Measurements from ENCODE around the gene CPSF7.
"Not testable (repeated sequence)": the region's sequence is repeated elsewhere in the genome, so short reads cannot be mapped to it uniquely, and the experiment has no call there.

Gene CPSF7

GRCh38 chr11:61437496-61437895 lies 7.7 kb upstream of the CPSF7 start:
- no peak for DNase-seq (ENCODE audit: low read depth)
- Histone ChIP-seq H3K9me3 (ENCODE audit: control insufficient read depth, low read length) (no peaks in the 10 kb centered on the region), H3K9ac (ENCODE audit: low read length) (no peak overlapping the region), H3K27me3 (replicated peaks; ENCODE audit: control insufficient read depth, insufficient read depth, low read length) (no peaks in the 10 kb centered on the region), H3K4me1 (ENCODE audit: control insufficient read depth, insufficient read depth, low read length) (peaks cover 10% of the 10 kb centered on the region), H3K4me3 (ENCODE audit: low read length) (no peak overlapping the region), H3K36me3 (ENCODE audit: control insufficient read depth, insufficient read depth, low read length, severe bottlenecking) (peaks cover 42% of the 10 kb centered on the region)

- H3K36me3 ChIP-seq (ENCODE audit: control insufficient read depth, insufficient read depth, low read length, severe bottlenecking) = peaks cover 29% of the 10 kb centered on the region
Observed at GRCh38 chr11:61430839-61431238, 1.1 kb upstream of the CPSF7 start.

GRCh38 chr11:61429346-61429690 lies 457 bp downstream of the CPSF7 start:
- Histone ChIP-seq H3K9me3 (ENCODE audit: control insufficient read depth, low read length) (no peaks in the 10 kb centered on the region), H3K9ac (ENCODE audit: low read length) (peak overlapping the region; percentile 97), H3K27me3 (replicated peaks; ENCODE audit: control insufficient read depth, insufficient read depth, low read length) (no peaks in the 10 kb centered on the region), H3K4me3 (ENCODE audit: low read length) (peak overlapping the region; percentile 97), H3K4me1 (ENCODE audit: control insufficient read depth, insufficient read depth, low read length) (peaks cover 25% of the 10 kb centered on the region), H3K36me3 (ENCODE audit: control insufficient read depth, insufficient read depth, low read length, severe bottlenecking) (peaks cover 44% of the 10 kb centered on the region)
- DNase-seq (ENCODE audit: low read depth) = peak; percentile 81

More at GRCh38 chr11:61430839-61431238, 1.1 kb upstream of the CPSF7 start:
- not testable (repeated sequence) for H3K27me3 ChIP-seq (replicated peaks; ENCODE audit: control insufficient read depth, insufficient read depth, low read length); DNase-seq (ENCODE audit: low read depth); H3K9me3 ChIP-seq (ENCODE audit: control insufficient read depth, low read length)
- Histone ChIP-seq H3K9ac (ENCODE audit: low read length) (peak overlapping the region; percentile 97), H3K4me1 (ENCODE audit: control insufficient read depth, insufficient read depth, low read length) (peaks cover 29% of the 10 kb centered on the region), H3K4me3 (ENCODE audit: low read length) (peak overlapping the region; percentile 97)

- no peak overlapping the region for H3K9ac ChIP-seq (ENCODE audit: low read length)
- DNase-seq (ENCODE audit: low read depth) = no peak
- peaks cover 12% of the 10 kb centered on the region for H3K4me1 ChIP-seq (ENCODE audit: control insufficient read depth, insufficient read depth, low read length)
- H3K9me3 ChIP-seq (ENCODE audit: control insufficient read depth, low read length) = no peaks in the 10 kb centered on the region
- H3K4me3 ChIP-seq (ENCODE audit: low read length) = no peak overlapping the region
- peaks cover 76% of the 10 kb centered on the region for H3K36me3 ChIP-seq (ENCODE audit: control insufficient read depth, insufficient read depth, low read length, severe bottlenecking)
- H3K27me3 ChIP-seq (replicated peaks; ENCODE audit: control insufficient read depth, insufficient read depth, low read length) = no peaks in the 10 kb centered on the region
Observed at GRCh38 chr11:61425367-61426131, 4.2 kb downstream of the CPSF7 start.

GRCh38 chr11:61422226-61422625 lies 7.5 kb downstream of the CPSF7 start:
- Histone ChIP-seq H3K9ac (ENCODE audit: low read length) (no peak overlapping the region), H3K36me3 (ENCODE audit: control insufficient read depth, insufficient read depth, low read length, severe bottlenecking) (peaks cover 93% of the 10 kb centered on the region), H3K27me3 (replicated peaks; ENCODE audit: control insufficient read depth, insufficient read depth, low read length) (no peaks in the 10 kb centered on the region), H3K9me3 (ENCODE audit: control insufficient read depth, low read length) (no peaks in the 10 kb centered on the region), H3K4me3 (ENCODE audit: low read length) (no peak overlapping the region), H3K4me1 (ENCODE audit: control insufficient read depth, insufficient read depth, low read length) (peaks cover 16% of the 10 kb centered on the region)
- DNase-seq (ENCODE audit: low read depth) = no peak

GRCh38 chr11:61418136-61418535 lies 11.6 kb downstream of the CPSF7 start:
- Histone ChIP-seq H3K4me1 (ENCODE audit: control insufficient read depth, insufficient read depth, low read length) (peaks cover 36% of the 10 kb centered on the region), H3K27me3 (replicated peaks; ENCODE audit: control insufficient read depth, insufficient read depth, low read length) (no peaks in the 10 kb centered on the region), H3K9me3 (ENCODE audit: control insufficient read depth, low read length) (no peaks in the 10 kb centered on the region), H3K9ac (ENCODE audit: low read length) (peak overlapping the region; percentile 59), H3K36me3 (ENCODE audit: control insufficient read depth, insufficient read depth, low read length, severe bottlenecking) (peaks cover 87% of the 10 kb centered on the region), H3K4me3 (ENCODE audit: low read length) (no peak overlapping the region)
- DNase-seq (ENCODE audit: low read depth) = no peak

- Histone ChIP-seq H3K36me3 (ENCODE audit: control insufficient read depth, insufficient read depth, low read length, severe bottlenecking) (peaks cover 91% of the 10 kb centered on the region), H3K4me1 (ENCODE audit: control insufficient read depth, insufficient read depth, low read length) (peaks cover 38% of the 10 kb centered on the region), H3K9ac (ENCODE audit: low read length) (peak overlapping the region; percentile 59), H3K4me3 (ENCODE audit: low read length) (no peak overlapping the region), H3K9me3 (ENCODE audit: control insufficient read depth, low read length) (no peaks in the 10 kb centered on the region), H3K27me3 (replicated peaks; ENCODE audit: control insufficient read depth, insufficient read depth, low read length) (no peaks in the 10 kb centered on the region)
- peak; percentile 43 for DNase-seq (ENCODE audit: low read depth)
Observed at GRCh38 chr11:61417670-61418069, 12.1 kb downstream of the CPSF7 start.

GRCh38 chr11:61416941-61417340 lies 12.8 kb downstream of the CPSF7 start:
- Histone ChIP-seq H3K9ac (ENCODE audit: low read length) (no peak overlapping the region), H3K9me3 (ENCODE audit: control insufficient read depth, low read length) (no peaks in the 10 kb centered on the region), H3K4me3 (ENCODE audit: low read length) (no peak overlapping the region), H3K4me1 (ENCODE audit: control insufficient read depth, insufficient read depth, low read length) (peaks cover 38% of the 10 kb centered on the region), H3K27me3 (replicated peaks; ENCODE audit: control insufficient read depth, insufficient read depth, low read length) (no peaks in the 10 kb centered on the region), H3K36me3 (ENCODE audit: control insufficient read depth, insufficient read depth, low read length, severe bottlenecking) (peaks cover 91% of the 10 kb centered on the region)
- no peak for DNase-seq (ENCODE audit: low read depth)

GRCh38 chr11:61415381-61415780 lies 14.4 kb downstream of the CPSF7 start:
- H3K27me3 ChIP-seq (replicated peaks; ENCODE audit: control insufficient read depth, insufficient read depth, low read length) = no peaks in the 10 kb centered on the region
- H3K9ac ChIP-seq (ENCODE audit: low read length) = no peak overlapping the region
- H3K36me3 ChIP-seq (ENCODE audit: control insufficient read depth, insufficient read depth, low read length, severe bottlenecking) = peaks cover 91% of the 10 kb centered on the region

GRCh38 chr11:61414547-61414946 lies 15.2 kb downstream of the CPSF7 start:
- Histone ChIP-seq H3K4me3 (ENCODE audit: low read length) (no peak overlapping the region), H3K9me3 (ENCODE audit: control insufficient read depth, low read length) (no peaks in the 10 kb centered on the region), H3K36me3 (ENCODE audit: control insufficient read depth, insufficient read depth, low read length, severe bottlenecking) (peaks cover 91% of the 10 kb centered on the region), H3K27me3 (replicated peaks; ENCODE audit: control insufficient read depth, insufficient read depth, low read length) (no peaks in the 10 kb centered on the region), H3K9ac (ENCODE audit: low read length) (peak overlapping the region; percentile 9), H3K4me1 (ENCODE audit: control insufficient read depth, insufficient read depth, low read length) (peaks cover 38% of the 10 kb centered on the region)
- no peak for DNase-seq (ENCODE audit: low read depth)

More at GRCh38 chr11:61415381-61415780, 14.4 kb downstream of the CPSF7 start:
- no peak overlapping the region for H3K4me3 ChIP-seq (ENCODE audit: low read length)
- H3K4me1 ChIP-seq (ENCODE audit: control insufficient read depth, insufficient read depth, low read length) = peaks cover 38% of the 10 kb centered on the region
- no peak for DNase-seq (ENCODE audit: low read depth)
- H3K9me3 ChIP-seq (ENCODE audit: control insufficient read depth, low read length) = no peaks in the 10 kb centered on the region

GRCh38 chr11:61413496-61413895 lies 16.3 kb downstream of the CPSF7 start:
- DNase-seq (ENCODE audit: low read depth) = peak; percentile 63
- H3K36me3 ChIP-seq (ENCODE audit: control insufficient read depth, insufficient read depth, low read length, severe bottlenecking) = peaks cover 89% of the 10 kb centered on the region

GRCh38 chr11:61411589-61411988 lies 18.2 kb downstream of the CPSF7 start:
- DNase-seq (ENCODE audit: low read depth) = no peak
- Histone ChIP-seq H3K27me3 (replicated peaks; ENCODE audit: control insufficient read depth, insufficient read depth, low read length) (no peaks in the 10 kb centered on the region), H3K9me3 (ENCODE audit: control insufficient read depth, low read length) (no peaks in the 10 kb centered on the region), H3K4me3 (ENCODE audit: low read length) (no peak overlapping the region), H3K9ac (ENCODE audit: low read length) (no peak overlapping the region), H3K36me3 (ENCODE audit: control insufficient read depth, insufficient read depth, low read length, severe bottlenecking) (peaks cover 90% of the 10 kb centered on the region), H3K4me1 (ENCODE audit: control insufficient read depth, insufficient read depth, low read length) (peaks cover 18% of the 10 kb centered on the region)

More at GRCh38 chr11:61413496-61413895, 16.3 kb downstream of the CPSF7 start:
- Histone ChIP-seq H3K27me3 (replicated peaks; ENCODE audit: control insufficient read depth, insufficient read depth, low read length) (no peaks in the 10 kb centered on the region), H3K4me1 (ENCODE audit: control insufficient read depth, insufficient read depth, low read length) (peaks cover 35% of the 10 kb centered on the region), H3K9ac (ENCODE audit: low read length) (peak overlapping the region; percentile 19), H3K4me3 (ENCODE audit: low read length) (no peak overlapping the region), H3K9me3 (ENCODE audit: control insufficient read depth, low read length) (no peaks in the 10 kb centered on the region)

All from adipocyte (in vitro differentiated cells).